ENCODE results near the gene EPB41L4B. TPM values are rescaled to one million over a fixed set of nuclear protein-coding genes. Genes with fewer than 3 reads are reported as not detected.

EPB41L4B gene
- total RNA-seq, 1 donor from 2014 or later: 19.3 TPM

- TF ChIP-seq, protein P1, sequence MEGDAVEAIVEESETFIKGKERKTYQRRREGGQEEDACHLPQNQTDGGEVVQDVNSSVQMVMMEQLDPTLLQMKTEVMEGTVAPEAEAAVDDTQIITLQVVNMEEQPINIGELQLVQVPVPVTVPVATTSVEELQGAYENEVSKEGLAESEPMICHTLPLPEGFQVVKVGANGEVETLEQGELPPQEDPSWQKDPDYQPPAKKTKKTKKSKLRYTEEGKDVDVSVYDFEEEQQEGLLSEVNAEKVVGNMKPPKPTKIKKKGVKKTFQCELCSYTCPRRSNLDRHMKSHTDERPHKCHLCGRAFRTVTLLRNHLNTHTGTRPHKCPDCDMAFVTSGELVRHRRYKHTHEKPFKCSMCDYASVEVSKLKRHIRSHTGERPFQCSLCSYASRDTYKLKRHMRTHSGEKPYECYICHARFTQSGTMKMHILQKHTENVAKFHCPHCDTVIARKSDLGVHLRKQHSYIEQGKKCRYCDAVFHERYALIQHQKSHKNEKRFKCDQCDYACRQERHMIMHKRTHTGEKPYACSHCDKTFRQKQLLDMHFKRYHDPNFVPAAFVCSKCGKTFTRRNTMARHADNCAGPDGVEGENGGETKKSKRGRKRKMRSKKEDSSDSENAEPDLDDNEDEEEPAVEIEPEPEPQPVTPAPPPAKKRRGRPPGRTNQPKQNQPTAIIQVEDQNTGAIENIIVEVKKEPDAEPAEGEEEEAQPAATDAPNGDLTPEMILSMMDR (IDR thresholded peaks at IDR 0.05): no peak
- no peak for DNase-seq (ENCODE audit: extremely low spot score, unreplicated experiment)
- peaks cover 4% of the 10 kb centered on the region for H3K4me1 Mint-ChIP-seq (ENCODE audit: unreplicated experiment)
- no peaks in the 10 kb centered on the region for H3K36me3 Mint-ChIP-seq (ENCODE audit: unreplicated experiment)
- H3K27ac Mint-ChIP-seq (ENCODE audit: unreplicated experiment): no peak overlapping the region
- no peaks in the 10 kb centered on the region for H3K27me3 Mint-ChIP-seq (ENCODE audit: unreplicated experiment)
- no peaks in the 10 kb centered on the region for H3K9me3 Mint-ChIP-seq (ENCODE audit: unreplicated experiment)
- no peak overlapping the region for H3K4me3 Mint-ChIP-seq (ENCODE audit: unreplicated experiment)
Observed at GRCh38 chr9:109124121-109124520, 196.7 kb downstream of the EPB41L4B start.

GRCh38 chr9:109122726-109123621 lies 197.9 kb downstream of the EPB41L4B start:
- no peak for DNase-seq (ENCODE audit: extremely low spot score, unreplicated experiment)
- Mint-ChIP-seq H3K36me3 (ENCODE audit: unreplicated experiment) (no peaks in the 10 kb centered on the region), H3K4me3 (ENCODE audit: unreplicated experiment) (no peak overlapping the region), H3K4me1 (ENCODE audit: unreplicated experiment) (peaks cover 10% of the 10 kb centered on the region), H3K9me3 (ENCODE audit: unreplicated experiment) (no peaks in the 10 kb centered on the region), H3K27me3 (ENCODE audit: unreplicated experiment) (no peaks in the 10 kb centered on the region), H3K27ac (ENCODE audit: unreplicated experiment) (no peak overlapping the region)
- TF ChIP-seq, protein P1 (IDR thresholded peaks at IDR 0.05): no peak

Other genes starting within 250 kb of the EPB41L4B start
- gene TMEM245, start 201.1 kb downstream of the EPB41L4B start, total RNA-seq: 40.0 and 41.0 TPM in 2 replicates
- gene FRRS1L, start 153.8 kb downstream of the EPB41L4B start, total RNA-seq: 5.1 and 6.7 TPM in 2 replicates
- gene PTPN3, start 177.2 kb upstream of the EPB41L4B start, total RNA-seq: 4.6 and 4.7 TPM in 2 replicates